Psoas muscle (tissue), 8 donors: ENCODE results near the gene PRR5L. TPM values are rescaled to one million over a fixed set of nuclear protein-coding genes. Genes with fewer than 3 reads are reported as not detected.

Source experiments
- ATAC-seq, 4 donors: fragments of 200-7000 bp; cut with Tn5 transposase; one replicate each; pipeline ENCODE4 v1.9.1; 2020; ENCODE audit warnings: moderate library complexity in 3 of 4, mild to moderate bottlenecking in 2 of 4
- DNase-seq, 2 donors: peaks; one replicate each; pipeline ENCODE4 v3.0.0-alpha.2; 2020
- H3K27ac ChIP-seq: fragments of 200-600 bp; one replicate; pipeline ENCODE4 v1.8.0; 2022
- H3K27me3 ChIP-seq, 3 donors: fragments of 200-600 bp in 1 of 3; one replicate each; pipeline versions ENCODE4 v1.6.1 to v1.8.0; 2013 to 2022; ENCODE audit warnings: low read length in 2 of 3, mild to moderate bottlenecking in 2 of 3, moderate library complexity in 1 of 3; ENCODE audit not compliant: insufficient read depth in 3 of 3
- H3K36me3 ChIP-seq, 2 donors: fragments of 200-600 bp in 1 of 2; one replicate each; pipeline versions ENCODE4 v1.6.1 to v1.8.0; 2013 to 2022; ENCODE audit warnings: low read depth in 1 of 2, mild to moderate bottlenecking in 1 of 2, moderate library complexity in 1 of 2; ENCODE audit not compliant: insufficient read depth in 1 of 2
- H3K4me1 ChIP-seq: fragments of 200-600 bp; one replicate; pipeline ENCODE4 v1.8.0; 2022
- H3K4me3 ChIP-seq: fragments of 200-600 bp; one replicate; pipeline ENCODE4 v1.8.0; 2022; ENCODE audit warnings: mild to moderate bottlenecking
- H3K9me3 ChIP-seq: fragments of 200-600 bp; one replicate; pipeline ENCODE4 v1.8.0; 2022
- CTCF ChIP-seq: fragments of 200-600 bp; IDR thresholded peaks from one replicate; pipeline ENCODE4 v1.8.0; 2022; ENCODE audit warnings: antibody characterized with exemption
- WGBS, 3 donors: extraction: QIAGEN DNeasy Blood & Tissue Kit; methylation state at CpG; one replicate each; pipeline versions ENCODE4 v1.1.6 to v1.1.7; 2013; 5-methylcytosine and 5-hydroxymethylcytosine counted together
- intact Hi-C, 2 donors: fragments of 100-400 bp; cut with DNase I; formaldehyde crosslinking; loops; one replicate each; pipeline versions ENCODE4 v1.11.0 to v1.14.2; 2022
- long read RNA-seq, 2 donors: library from polyadenylated mRNA; unstranded; transcript quantifications; one replicate each; pipeline ENCODE4 v2.0.0, GENCODE V29; 2021
- polyA plus RNA-seq, 3 donors: library from polyadenylated mRNA; stranded (reverse); fragments of 200-250 nt; gene quantifications; one replicate each; pipeline ENCODE4 v1.2.3, GENCODE V29; 2013
- total RNA-seq, 4 donors: library from RNA; stranded (reverse); fragmentation: NEBNext Ultra II Directional in 2 of 4; extraction: Animal tissue kit (Norgen Biotek cat#: 25700) in 2 of 4; gene quantifications; one replicate each; pipeline versions ENCODE4 v1.2.1 to v1.2.4, GENCODE V29; 2021 to 2023
- donor health status: healthy with polysubstance abuse.
- donor health status: DM: no; HTN: no; CAD: no; lungs with moderate emphysema.
- donor health status: Bipolar disorder and iron deficiency.
- donor health status: healthy.
- donor health status: DM: yes; HTN: yes; CAD: no.
- donor health status: DM: no; HTN: no; CAD: no.
- donor health status: DM: no; HTN: no; CAD: no.
- donor health status: DM: yes; HTN: yes; CAD: no.

The PRR5L gene
- total RNA-seq (1 to 10 TPM in 2 of 4 donors, under 1 TPM in 2; 0.66 to 2.5 (median 1.4) TPM), polyA plus RNA-seq (1 to 10 TPM in 1 of 3 donors, under 1 TPM in 2; 0.39 to 1.4 (median 0.82) TPM)
- long read RNA-seq, donor 1 = 0 reads
- long read RNA-seq, donor 2 = 0 reads

DNA sequence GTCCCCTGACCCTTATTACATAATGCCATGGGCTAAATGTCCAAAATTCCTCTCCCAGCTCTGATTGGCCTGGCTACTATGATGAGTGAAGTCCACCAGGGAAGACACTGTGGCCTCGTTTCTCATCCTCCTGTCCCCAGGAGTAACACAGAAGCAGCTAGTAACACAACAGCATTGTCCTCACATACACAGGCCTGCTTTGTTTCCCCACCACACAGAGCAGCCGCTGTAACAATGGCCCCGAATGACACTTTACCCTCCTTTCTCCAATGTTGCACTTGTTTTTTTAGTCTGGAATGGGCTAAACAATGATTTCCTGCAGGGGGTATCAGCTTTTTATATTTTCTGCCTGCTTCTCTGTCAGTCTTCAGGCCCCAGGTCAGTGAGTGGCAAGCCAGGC lies at the start of gene PRR5L:
Gene PRR5L, plus strand, starts transcription at position 363 of the 400 bp plus-strand sequence. CDS start 104,834 bp downstream, outside the sequence.
- DNase-seq = no peak
- Histone ChIP-seq H3K27me3 (no peaks in the 10 kb centered on the region), H3K4me3 (no peak within 1 kb of the TSS), H3K4me1 (no peaks in the 10 kb centered on the region), H3K36me3 (no peaks in the 10 kb centered on the region), H3K9me3 (no peaks in the 10 kb centered on the region), H3K27ac (no peak within 1 kb of the TSS)
- WGBS, 3 donors = 78 to 87% (median 87%) methylated on average over 3 of the region's 3 CpGs
- intact Hi-C loops = no loop called here
- ATAC-seq = no peak
- TF ChIP-seq CTCF = no peak

DNA sequence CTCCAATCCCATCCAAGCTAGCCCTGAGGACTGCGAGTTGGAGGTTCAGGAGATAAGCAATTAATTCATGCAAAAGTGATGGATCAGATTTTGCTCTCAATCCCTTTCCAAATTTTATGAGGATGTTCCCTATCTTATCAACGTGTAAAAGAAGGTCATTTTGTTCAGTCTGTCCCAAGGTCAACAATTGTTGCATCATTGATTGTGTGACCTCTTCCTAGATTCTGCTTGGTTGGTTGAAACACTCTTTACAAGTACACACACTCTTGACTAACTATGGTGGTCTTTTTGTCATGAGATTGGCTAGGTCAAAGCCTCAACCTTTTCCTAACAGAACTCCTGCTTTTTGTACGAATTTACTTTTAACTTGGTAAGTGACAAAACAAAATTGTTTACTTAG lies 48.6 kb upstream of the PRR5L start:
- no peaks in the 10 kb centered on the region for H3K4me1 ChIP-seq
- peaks cover 6% of the 10 kb centered on the region for H3K9me3 ChIP-seq
- H3K27me3 ChIP-seq = peaks cover 0 to 6% (median 0%) of the 10 kb centered on the region in 3 donors
- H3K4me3 ChIP-seq = no peak overlapping the region
- 58 to 72% (median 71%) methylated on average over 3 of the region's 3 CpGs for WGBS, 3 donors
- H3K36me3 ChIP-seq = no peaks in the 10 kb centered on the region
- intact Hi-C loops = no loop called here
- H3K27ac ChIP-seq = no peak overlapping the region
- DNase-seq (no peak), ATAC-seq (no peak)
- TF ChIP-seq CTCF = no peak

- H3K4me1 ChIP-seq = no peaks in the 10 kb centered on the region
- H3K27me3 ChIP-seq = peaks cover 0 to 6% (median 0%) of the 10 kb centered on the region in 3 donors
- peaks cover 6% of the 10 kb centered on the region for H3K9me3 ChIP-seq
- intact Hi-C loops = no loop called here
- no peak overlapping the region for H3K4me3 ChIP-seq
- TF ChIP-seq CTCF = no peak
- WGBS, 3 donors = 80 to 84% (median 81%) methylated on average over 4 of the region's 4 CpGs
- DNase-seq (no peak), ATAC-seq (no peak)
- H3K36me3 ChIP-seq = no peaks in the 10 kb centered on the region
- H3K27ac ChIP-seq = no peak overlapping the region
Measured at GRCh38 chr11:36248436-36248835, 47.7 kb upstream of the PRR5L start.

- WGBS, 3 donors = 90 to 95% (median 92%) methylated on average over 2 of the region's 2 CpGs
- Histone ChIP-seq H3K36me3 (no peaks in the 10 kb centered on the region), H3K27ac (no peak overlapping the region), H3K4me1 (no peaks in the 10 kb centered on the region), H3K9me3 (peaks cover 6% of the 10 kb centered on the region), H3K4me3 (no peak overlapping the region), H3K27me3 (peaks cover 0 to 6% (median 0%) of the 10 kb centered on the region in 3 donors)
- ATAC-seq = no peak
- intact Hi-C loops = no loop called here
- no peak for TF ChIP-seq CTCF
- DNase-seq = no peak
Measured at GRCh38 chr11:36249246-36249645, 46.8 kb upstream of the PRR5L start.

DNA sequence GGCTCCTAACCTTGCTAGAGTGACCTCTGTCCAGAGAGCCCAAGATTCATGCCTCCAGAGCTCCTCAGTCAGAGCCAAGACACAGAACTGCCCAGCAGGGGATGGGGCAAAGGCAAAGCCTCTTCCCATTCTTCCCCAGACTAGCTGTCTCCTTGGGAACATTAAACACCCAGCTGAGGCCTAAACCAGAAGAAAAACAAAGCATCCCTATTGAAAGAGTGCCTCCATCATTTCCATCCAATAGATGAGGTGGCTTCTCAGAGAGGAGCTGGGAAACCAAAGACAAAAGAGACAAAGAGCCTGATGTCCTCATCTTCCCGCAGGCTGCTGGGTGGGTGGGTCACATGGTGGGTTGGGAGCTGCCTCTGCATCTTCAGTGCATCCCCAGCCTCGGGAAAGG lies 44.3 kb upstream of the PRR5L start:
- H3K36me3 ChIP-seq = no peaks in the 10 kb centered on the region
- H3K4me1 ChIP-seq = no peaks in the 10 kb centered on the region
- H3K9me3 ChIP-seq = peaks cover 9% of the 10 kb centered on the region
- 83 to 92% (median 92%) methylated on average over 2 of the region's 2 CpGs for WGBS, 3 donors
- no peak overlapping the region for H3K27ac ChIP-seq
- peaks cover 0 to 6% (median 0%) of the 10 kb centered on the region in 3 donors for H3K27me3 ChIP-seq
- no peak overlapping the region for H3K4me3 ChIP-seq
- intact Hi-C loops = no loop called here
- TF ChIP-seq CTCF = no peak
- DNase-seq (no peak), ATAC-seq (no peak)
